GM23338 (cell line): Measurements from ENCODE around the gene KRT78. TPM values are rescaled to one million over a fixed set of nuclear protein-coding genes. Genes with fewer than 3 reads are reported as not detected.

ENCODE experiments used
- ATAC-seq: fragments of 200-7000 bp; cut with Tn5 transposase; 3 replicates; pipeline ENCODE4 v1.9.1; 2020
- DNase-seq: peaks from one replicate; pipeline ENCODE4 v3.0.0-alpha.2; 2015; ENCODE audit warnings: low spot score
- H2AFZ ChIP-seq: fragments of 200-600 bp; sonication (generic); 2 replicates; pipeline ENCODE4 v1.8.0; 2016; ENCODE audit warnings: antibody characterized with exemption, mild to moderate bottlenecking, moderate library complexity
- H3F3A ChIP-seq: fragments of 200-600 bp; sonication (generic); replicated peaks from 2 replicates; pipeline ENCODE4 v1.8.0; 2017; ENCODE audit warnings: antibody characterized with exemption, mixed run types, low read depth
- H3K27ac ChIP-seq: fragments of 200-600 bp; sonication (generic); 2 replicates; pipeline ENCODE4 v1.6.1; 2016; ENCODE audit warnings: low read depth
- H3K27me3 ChIP-seq: fragments of 200-600 bp; sonication (generic); 2 replicates; pipeline ENCODE4 v1.8.0; 2016; ENCODE audit warnings: mild to moderate bottlenecking, mixed run types, moderate library complexity; ENCODE audit not compliant: insufficient read depth
- H3K36me3 ChIP-seq: fragments of 200-600 bp; sonication (generic); 2 replicates; pipeline ENCODE4 v1.8.0; 2016; ENCODE audit warnings: mild to moderate bottlenecking; ENCODE audit not compliant: insufficient read depth
- H3K4me1 ChIP-seq: fragments of 200-600 bp; sonication (generic); 2 replicates; pipeline ENCODE4 v1.8.0; 2016; ENCODE audit warnings: mild to moderate bottlenecking, moderate library complexity; ENCODE audit not compliant: insufficient read depth
- H3K4me2 ChIP-seq: fragments of 200-600 bp; sonication (generic); 2 replicates; pipeline ENCODE4 v1.7.1; 2017; ENCODE audit warnings: mixed run types
- H3K4me3 ChIP-seq: fragments of 200-600 bp; sonication (generic); 2 replicates; pipeline ENCODE4 v1.6.1; 2016; ENCODE audit warnings: mixed run types
- H3K79me2 ChIP-seq: fragments of 200-600 bp; sonication (generic); replicated peaks from 2 replicates; pipeline ENCODE4 v1.8.0; 2017; ENCODE audit warnings: mild to moderate bottlenecking; ENCODE audit not compliant: insufficient read depth
- H3K9me2 ChIP-seq: fragments of 200-600 bp; sonication (generic); 2 replicates; pipeline ENCODE4 v1.8.0; 2017; ENCODE audit not compliant: insufficient read depth
- H4K20me1 ChIP-seq: fragments of 200-600 bp; sonication (generic); replicated peaks from 2 replicates; pipeline ENCODE4 v1.8.0; 2017; ENCODE audit warnings: mild to moderate bottlenecking; ENCODE audit not compliant: insufficient read depth
- H3K27ac Mint-ChIP-seq: 2 replicates; pipeline ENCODE4 v1.8.0; 2020; ENCODE audit warnings: inconsistent platforms, mild to moderate bottlenecking, moderate library complexity, mixed read lengths
- H3K27me3 Mint-ChIP-seq: 3 replicates; pipeline ENCODE4 v1.8.0; 2022; ENCODE audit warnings: low read depth, mild to moderate bottlenecking, moderate library complexity, mixed read lengths, inconsistent platforms; ENCODE audit not compliant: insufficient read depth, poor library complexity
- H3K36me3 Mint-ChIP-seq: 3 replicates; pipeline ENCODE4 v1.8.0; 2021; ENCODE audit warnings: low read depth, mild to moderate bottlenecking, inconsistent platforms, moderate library complexity, mixed read lengths
- H3K4me1 Mint-ChIP-seq: 3 replicates; pipeline ENCODE4 v1.8.0; 2020; ENCODE audit warnings: mild to moderate bottlenecking, inconsistent platforms, mixed read lengths
- H3K4me3 Mint-ChIP-seq: 3 replicates; pipeline ENCODE4 v1.8.0; 2021; ENCODE audit warnings: moderate library complexity, mild to moderate bottlenecking, inconsistent platforms, mixed read lengths
- H3K9me3 Mint-ChIP-seq: 3 replicates; pipeline ENCODE4 v1.8.0; 2020; ENCODE audit warnings: moderate library complexity, mild to moderate bottlenecking, inconsistent platforms, mixed read lengths
- CREB1 ChIP-seq: fragments of 250-450 bp; sonication (Bioruptor Pico); IDR thresholded peaks from 2 replicates; pipeline ENCODE4 v1.5.0; 2020; ENCODE audit warnings: low read depth, mild to moderate bottlenecking, moderate library complexity
- CTCF ChIP-seq, 2 experiments: fragments of 200-600 bp in 1 of 2; sonication (generic) in 1 of 2; conservative IDR thresholded peaks; 2 replicates each; pipeline versions ENCODE4 v1.5.1 to v1.6.1; 2016 to 2017; ENCODE audit warnings: antibody characterized with exemption in 2 of 2, low read depth in 2 of 2, mild to moderate bottlenecking in 2 of 2, moderate library complexity in 1 of 2
- ETS1 ChIP-seq: IDR thresholded peaks from 2 replicates; pipeline ENCODE4 v1.6.1; 2016; ENCODE audit warnings: antibody characterized with exemption
- EZH2 ChIP-seq: fragments of 200-600 bp; sonication (generic); IDR thresholded peaks from one replicate; pipeline ENCODE4 v1.8.0; 2017; ENCODE audit warnings: antibody characterized with exemption, mild to moderate bottlenecking, low read depth; ENCODE audit not compliant: unreplicated experiment
- EZH2phosphoT487 ChIP-seq: fragments of 200-600 bp; sonication (generic); IDR thresholded peaks from one replicate; pipeline ENCODE4 v1.8.1; 2018; ENCODE audit warnings: antibody characterized with exemption; ENCODE audit not compliant: unreplicated experiment
- JUNB ChIP-seq: IDR thresholded peaks from one replicate; pipeline ENCODE4 v1.6.1; 2016; ENCODE audit warnings: antibody characterized with exemption; ENCODE audit not compliant: unreplicated experiment
- NANOG ChIP-seq: IDR thresholded peaks from 2 replicates; pipeline ENCODE4 v1.6.1; 2016; ENCODE audit warnings: antibody characterized with exemption, borderline replicate concordance
- POLR2AphosphoS5 ChIP-seq: IDR thresholded peaks from 2 replicates; pipeline ENCODE4 v1.6.1; 2016; ENCODE audit warnings: antibody characterized with exemption, low read depth
- STAT1 ChIP-seq: IDR thresholded peaks from one replicate; pipeline ENCODE4 v1.6.1; 2016; ENCODE audit warnings: antibody characterized with exemption; ENCODE audit not compliant: unreplicated experiment
- ZNF114 ChIP-seq: fragments of 250-450 bp; sonication (Bioruptor Pico); IDR thresholded peaks from 2 replicates; pipeline ENCODE4 v1.5.0; 2020; ENCODE audit warnings: mild to moderate bottlenecking, moderate library complexity
- ZNF331 ChIP-seq: fragments of 250-450 bp; sonication (Bioruptor Pico); IDR thresholded peaks from 2 replicates; pipeline ENCODE4 v1.5.0; 2020; ENCODE audit warnings: low read depth, mild to moderate bottlenecking, moderate library complexity
- ZNF462 ChIP-seq: fragments of 250-450 bp; sonication (Bioruptor Pico); IDR thresholded peaks from 2 replicates; pipeline ENCODE4 v1.5.0; 2020; ENCODE audit warnings: mild to moderate bottlenecking, moderate library complexity
- polyA plus RNA-seq: library from polyadenylated mRNA; unstranded; fragments of >200 nt; fragmentation: Nextera tagmentation; extraction: Ambion mirVana; gene quantifications from 2 replicates; pipeline ENCODE4 v1.2.1, GENCODE V29; 2016
- total RNA-seq: library from RNA; depleted of rRNA; stranded (reverse); fragments of >200 nt; shearing (Covaris generic); gene quantifications from 2 replicates; pipeline ENCODE4 v1.2.3, GENCODE V29; 2014
- TF ChIP-seq, protein P1 (sequence below): IDR thresholded peaks from one replicate; pipeline ENCODE4 v1.6.1; 2018; ENCODE audit warnings: antibody characterized with exemption; ENCODE audit not compliant: unreplicated experiment

Gene KRT78
- total and polyA plus RNA-seq, 2 experiments from 2014 or later, result not detected

- no peaks in the 10 kb centered on the region for H3K36me3 Mint-ChIP-seq
Measured at GRCh38 chr12:52846356-52846970, 2.3 kb downstream of the KRT78 start.

More at GRCh38 chr12:52846356-52846970, 2.3 kb downstream of the KRT78 start:
- DNase-seq (no peak), ATAC-seq (no peak)
- no peaks in the 10 kb centered on the region for H3K4me1 Mint-ChIP-seq
- no peaks in the 10 kb centered on the region for H3K79me2 ChIP-seq
- H4K20me1 ChIP-seq, result no peaks in the 10 kb centered on the region; the same call in 1 of the 2 replicates
- no peaks in the 10 kb centered on the region for H3K27me3 ChIP-seq
- no peaks in the 10 kb centered on the region for H3K4me1 ChIP-seq
- H3K36me3 ChIP-seq, result no peaks in the 10 kb centered on the region
- H3K9me2 ChIP-seq, result peaks cover 2% of the 10 kb centered on the region; the same call in 1 of the 2 replicates
- no peak overlapping the region for H3K27ac Mint-ChIP-seq
- no peak overlapping the region for H2AFZ ChIP-seq
- H3K4me2 ChIP-seq, result no peak overlapping the region
- H3K4me3 ChIP-seq, result no peak overlapping the region
- TF ChIP-seq STAT1 (no peak), ETS1 (no peak), NANOG (no peak), CTCF (conservative IDR thresholded peaks at IDR 0.05; ENCODE audit: low read depth in 2 of 2) (no peak), JUNB (no peak), ZNF114 (CRISPR knock-in tag) (no peak), EZH2 (no peak), EZH2phosphoT487 (no peak), ZNF331 (CRISPR knock-in tag) (no peak), POLR2AphosphoS5 (no peak), CREB1 (CRISPR knock-in tag) (no peak), ZNF462 (CRISPR knock-in tag) (no peak)
- TF ChIP-seq, protein P1, sequence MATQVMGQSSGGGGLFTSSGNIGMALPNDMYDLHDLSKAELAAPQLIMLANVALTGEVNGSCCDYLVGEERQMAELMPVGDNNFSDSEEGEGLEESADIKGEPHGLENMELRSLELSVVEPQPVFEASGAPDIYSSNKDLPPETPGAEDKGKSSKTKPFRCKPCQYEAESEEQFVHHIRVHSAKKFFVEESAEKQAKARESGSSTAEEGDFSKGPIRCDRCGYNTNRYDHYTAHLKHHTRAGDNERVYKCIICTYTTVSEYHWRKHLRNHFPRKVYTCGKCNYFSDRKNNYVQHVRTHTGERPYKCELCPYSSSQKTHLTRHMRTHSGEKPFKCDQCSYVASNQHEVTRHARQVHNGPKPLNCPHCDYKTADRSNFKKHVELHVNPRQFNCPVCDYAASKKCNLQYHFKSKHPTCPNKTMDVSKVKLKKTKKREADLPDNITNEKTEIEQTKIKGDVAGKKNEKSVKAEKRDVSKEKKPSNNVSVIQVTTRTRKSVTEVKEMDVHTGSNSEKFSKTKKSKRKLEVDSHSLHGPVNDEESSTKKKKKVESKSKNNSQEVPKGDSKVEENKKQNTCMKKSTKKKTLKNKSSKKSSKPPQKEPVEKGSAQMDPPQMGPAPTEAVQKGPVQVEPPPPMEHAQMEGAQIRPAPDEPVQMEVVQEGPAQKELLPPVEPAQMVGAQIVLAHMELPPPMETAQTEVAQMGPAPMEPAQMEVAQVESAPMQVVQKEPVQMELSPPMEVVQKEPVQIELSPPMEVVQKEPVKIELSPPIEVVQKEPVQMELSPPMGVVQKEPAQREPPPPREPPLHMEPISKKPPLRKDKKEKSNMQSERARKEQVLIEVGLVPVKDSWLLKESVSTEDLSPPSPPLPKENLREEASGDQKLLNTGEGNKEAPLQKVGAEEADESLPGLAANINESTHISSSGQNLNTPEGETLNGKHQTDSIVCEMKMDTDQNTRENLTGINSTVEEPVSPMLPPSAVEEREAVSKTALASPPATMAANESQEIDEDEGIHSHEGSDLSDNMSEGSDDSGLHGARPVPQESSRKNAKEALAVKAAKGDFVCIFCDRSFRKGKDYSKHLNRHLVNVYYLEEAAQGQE, result no peak
- H3K27ac ChIP-seq, result no peak overlapping the region
- H3K27me3 Mint-ChIP-seq, result peaks cover 1% of the 10 kb centered on the region
- no peak overlapping the region for H3K4me3 Mint-ChIP-seq
- no peaks in the 10 kb centered on the region; the same call in 1 of the 3 replicates for H3K9me3 Mint-ChIP-seq
- no peaks in the 10 kb centered on the region for H3F3A ChIP-seq
